Lung (tissue), 12 donors: ENCODE results near the gene FBXW2. TPM values are rescaled to one million over a fixed set of nuclear protein-coding genes. Genes with fewer than 3 reads are reported as not detected.
A peak's percentile ranks its signal among the peaks of the same experiment; 100 is the strongest.

ENCODE experiments used
- ATAC-seq: fragments of 200-7000 bp; cut with Tn5 transposase; one replicate; pipeline ENCODE4 v1.9.1; 2020; ENCODE audit warnings: moderate number of reproducible peaks; ENCODE audit not compliant: insufficient read depth, low FRiP score
- DNase-seq, 3 donors: peaks; one replicate each; pipeline ENCODE4 v3.0.0-alpha.2; 2013 to 2017
- H3K27ac ChIP-seq, 2 donors: one replicate each; pipeline ENCODE4 v1.5.1; 2013; ENCODE audit warnings: mild to moderate bottlenecking in 2 of 2, moderate library complexity in 2 of 2, control low read depth in 1 of 2, inconsistent platforms in 1 of 2, low read depth in 1 of 2, low read length in 1 of 2
- H3K27me3 ChIP-seq, 3 donors: one replicate each; pipeline ENCODE4 v1.5.1; 2013; ENCODE audit warnings: low read length in 2 of 3; ENCODE audit not compliant: control insufficient read depth in 3 of 3, insufficient read depth in 3 of 3
- H3K36me3 ChIP-seq, 4 donors: one replicate each; pipeline ENCODE4 v1.5.1; 2013; ENCODE audit warnings: low read length in 4 of 4, mild to moderate bottlenecking in 1 of 4, moderate library complexity in 1 of 4; ENCODE audit not compliant: control insufficient read depth in 4 of 4, insufficient read depth in 4 of 4
- H3K4me1 ChIP-seq, 5 donors: one replicate each; pipeline ENCODE4 v1.5.1; 2013; ENCODE audit warnings: low read length in 5 of 5, mild to moderate bottlenecking in 2 of 5, moderate library complexity in 1 of 5; ENCODE audit not compliant: control insufficient read depth in 5 of 5, insufficient read depth in 5 of 5
- H3K4me3 ChIP-seq: one replicate; pipeline ENCODE4 v1.5.1; 2013; ENCODE audit warnings: mild to moderate bottlenecking, control low read depth, moderate library complexity
- H3K9ac ChIP-seq, 2 donors: one replicate each; pipeline ENCODE4 v1.5.1; 2013; ENCODE audit warnings: low read length in 2 of 2, control low read depth in 1 of 2; ENCODE audit not compliant: insufficient read depth in 1 of 2
- H3K9me3 ChIP-seq, 4 donors: one replicate each; pipeline ENCODE4 v1.5.1; 2013; ENCODE audit warnings: low read length in 3 of 4, mild to moderate bottlenecking in 1 of 4, moderate library complexity in 1 of 4; ENCODE audit not compliant: control insufficient read depth in 4 of 4, insufficient read depth in 3 of 4
- CTCF ChIP-seq: IDR thresholded peaks from 2 replicates; pipeline ENCODE4 v1.5.1; 2012; ENCODE audit warnings: mild to moderate bottlenecking; ENCODE audit errors: control extremely low read depth, extremely low read depth
- WGBS, 2 donors: extraction: QIAGEN DNeasy Blood & Tissue Kit; methylation state at CpG; one replicate each; pipeline ENCODE4 v1.1.7; 2013; 5-methylcytosine and 5-hydroxymethylcytosine counted together
- polyA plus RNA-seq, 2 donors: library from polyadenylated mRNA; stranded (reverse); fragments of 200-250 nt; gene quantifications; one replicate each; pipeline ENCODE4 v1.2.1, GENCODE V29; 2013
- total RNA-seq, 2 donors: library from RNA; depleted of rRNA in 1 of 2; stranded (reverse); fragments of >200 nt in 1 of 2; gene quantifications; one replicate each; pipeline ENCODE4 v1.2.1, GENCODE V29; 2014 to 2021
- donor health status: control.
- donor health status: control.
- donor health status: Bipolar disorder and iron deficiency.
- donor health status: healthy.
- donor health status: DM: yes; HTN: yes; CAD: no.

FBXW2 gene
- total and polyA plus RNA-seq, 4 donors = 12.9 to 86.5 (median 48.2) TPM

- H3K9me3 ChIP-seq = no peaks in the 10 kb centered on the region
- no peak for TF ChIP-seq CTCF
- WGBS, 2 donors = 43 to 47% methylated on average over 10 of the region's 10 CpGs
- no peak overlapping the region for H3K4me3 ChIP-seq
- DNase-seq = peak in 2 of 3 donors; percentile 56 to 60
- no peaks in the 10 kb centered on the region for H3K27me3 ChIP-seq
- H3K4me1 ChIP-seq = peaks cover 0 to 41% (median 7%) of the 10 kb centered on the region in 5 donors
- ATAC-seq = no peak
- H3K27ac ChIP-seq = peak overlapping the region in 1 of 2 donors; percentile 59
- H3K9ac ChIP-seq = peak overlapping the region in 1 of 2 donors; percentile 47
- H3K36me3 ChIP-seq = peaks cover 0 to 2% (median 0%) of the 10 kb centered on the region in 4 donors
Measured at GRCh38 chr9:120710110-120710981, 82.9 kb downstream of the FBXW2 start.

GRCh38 chr9:120708526-120709224, 84.5 kb downstream of the FBXW2 start:
- WGBS, 2 donors = 90% methylated on average over 6 of the region's 6 CpGs
- H3K9ac ChIP-seq = no peak overlapping the region
- no peak overlapping the region for H3K4me3 ChIP-seq
- no peaks in the 10 kb centered on the region for H3K27me3 ChIP-seq
- H3K9me3 ChIP-seq = no peaks in the 10 kb centered on the region
- H3K4me1 ChIP-seq = peaks cover 0 to 35% (median 3%) of the 10 kb centered on the region in 5 donors
- ATAC-seq = no peak
- DNase-seq = no peak
- H3K36me3 ChIP-seq = peaks cover 0 to 2% (median 0%) of the 10 kb centered on the region in 4 donors
- no peak for TF ChIP-seq CTCF
- H3K27ac ChIP-seq = peak overlapping the region in 1 of 2 donors; percentile 28

DNA sequence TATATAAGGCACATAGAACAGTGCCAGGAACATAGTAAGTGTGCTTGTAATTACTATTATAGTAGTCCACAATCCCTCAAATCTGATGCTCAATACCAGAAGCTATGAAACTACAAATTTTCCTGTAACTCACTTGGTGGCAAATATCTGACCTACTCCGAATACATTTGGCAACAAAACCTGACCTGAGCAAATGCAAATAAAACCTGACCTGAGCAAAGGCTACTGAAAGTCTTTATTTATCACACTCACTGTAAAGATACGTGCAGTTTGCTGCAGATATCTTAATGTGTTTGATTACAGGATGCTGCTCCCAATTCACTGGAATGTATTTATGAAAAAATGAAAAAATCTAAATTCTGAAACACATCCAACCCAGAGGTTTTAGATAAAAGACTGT, 86.0 kb downstream of the FBXW2 start:
- Histone ChIP-seq H3K27ac (no peak overlapping the region), H3K9ac (no peak overlapping the region), H3K27me3 (no peaks in the 10 kb centered on the region), H3K9me3 (no peaks in the 10 kb centered on the region), H3K36me3 (peaks cover 0 to 2% (median 0%) of the 10 kb centered on the region in 4 donors), H3K4me1 (peaks cover 0 to 22% (median 3%) of the 10 kb centered on the region in 5 donors), H3K4me3 (no peak overlapping the region)
- DNase-seq (no peak), ATAC-seq (no peak)
- 70 to 88% methylated on average over 2 of the region's 2 CpGs for WGBS, 2 donors
- no peak for TF ChIP-seq CTCF

Other genes with a start within 250 kb of the FBXW2 start
- 10 to 100 TPM; 41.7 to 65.7 TPM for gene CDK5RAP2, start 213.2 kb downstream of the FBXW2 start, total RNA-seq
- gene CDK5RAP2, start 213.2 kb downstream of the FBXW2 start, polyA plus RNA-seq = 10 to 100 TPM; 25.6 to 30.1 TPM
- 10 to 100 TPM; 22.0 to 48.3 TPM for gene MEGF9, start 78.9 kb downstream of the FBXW2 start, total RNA-seq
- gene MEGF9, start 78.9 kb downstream of the FBXW2 start, polyA plus RNA-seq = 10 to 100 TPM; 19.2 to 39.2 TPM
- gene PSMD5, start 49.5 kb upstream of the FBXW2 start, total RNA-seq = 10 to 100 TPM; 35.0 to 66.0 TPM
- 10 to 100 TPM; 14.9 to 19.5 TPM for gene PSMD5, start 49.5 kb upstream of the FBXW2 start, polyA plus RNA-seq
- 10 to 100 TPM; 21.8 to 25.1 TPM for gene PHF19, start 83.8 kb upstream of the FBXW2 start, total RNA-seq
- gene PHF19, start 83.8 kb upstream of the FBXW2 start, polyA plus RNA-seq = 10 to 100 TPM; 20.3 to 21.6 TPM
- gene TRAF1, start 133.4 kb upstream of the FBXW2 start, total RNA-seq = 1 to 10 TPM; 5.8 to 6.4 TPM
- 10 to 100 TPM in 1 of 2 donors, 1 to 10 TPM in 1; 3.9 to 23.1 TPM for gene TRAF1, start 133.4 kb upstream of the FBXW2 start, polyA plus RNA-seq